Loucy (cell line): ENCODE results near the gene ISX.

Experiments
- H2AFZ ChIP-seq: fragments of 200-600 bp; sonication (generic); 2 replicates; pipeline ENCODE4 v1.6.0; 2016; ENCODE audit warnings: antibody characterized with exemption, mild to moderate bottlenecking, low read length, moderate library complexity
- H3F3A ChIP-seq: fragments of 200-600 bp; 2 replicates; pipeline ENCODE4 v1.6.0; 2016; ENCODE audit warnings: antibody characterized with exemption, low read depth, mild to moderate bottlenecking
- H3K27me3 ChIP-seq: fragments of 200-600 bp; sonication (generic); 2 replicates; pipeline ENCODE4 v1.6.1; 2014; ENCODE audit warnings: low read length, mild to moderate bottlenecking; ENCODE audit not compliant: insufficient read depth, poor library complexity, severe bottlenecking
- H3K36me3 ChIP-seq: fragments of 200-600 bp; sonication (generic); 2 replicates; pipeline ENCODE4 v1.6.1; 2016; ENCODE audit warnings: low read length; ENCODE audit not compliant: insufficient read depth
- H3K4me1 ChIP-seq: fragments of 200-600 bp; sonication (generic); 2 replicates; pipeline ENCODE4 v1.5.1; 2014; ENCODE audit warnings: low read length, mild to moderate bottlenecking; ENCODE audit not compliant: insufficient read depth, poor library complexity, severe bottlenecking
- H3K4me2 ChIP-seq: fragments of 200-600 bp; sonication (generic); 2 replicates; pipeline ENCODE4 v1.6.0; 2014; ENCODE audit warnings: antibody characterized with exemption, low read length, low read depth, mild to moderate bottlenecking; ENCODE audit not compliant: poor library complexity, severe bottlenecking
- H3K4me3 ChIP-seq: fragments of 200-600 bp; sonication (generic); 2 replicates; pipeline ENCODE4 v1.5.1; 2014; ENCODE audit warnings: low read length, mild to moderate bottlenecking, mixed read lengths; ENCODE audit not compliant: poor library complexity, severe bottlenecking
- H3K79me2 ChIP-seq: fragments of 200-600 bp; sonication (generic); 2 replicates; pipeline ENCODE4 v1.6.1; 2014; ENCODE audit warnings: low read length; ENCODE audit not compliant: insufficient read depth
- H3K9ac ChIP-seq: fragments of 200-600 bp; sonication (generic); 2 replicates; pipeline ENCODE4 v1.6.0; 2014; ENCODE audit warnings: mild to moderate bottlenecking, low read depth, low read length, moderate library complexity; ENCODE audit not compliant: poor library complexity, severe bottlenecking
- H3K9me2 ChIP-seq: fragments of 200-600 bp; sonication (generic); replicated peaks from 2 replicates; pipeline ENCODE4 v1.6.1; 2016; ENCODE audit warnings: low read depth, low read length, mixed read lengths
- H3K9me3 ChIP-seq: fragments of 200-600 bp; sonication (generic); 2 replicates; pipeline ENCODE4 v1.6.1; 2014; ENCODE audit warnings: mild to moderate bottlenecking, antibody characterized with exemption, low read length, low read depth; ENCODE audit not compliant: insufficient read depth
- H4K20me1 ChIP-seq: fragments of 200-600 bp; sonication (generic); 2 replicates; pipeline ENCODE4 v1.6.0; 2014; ENCODE audit warnings: antibody characterized with exemption, low read length, mild to moderate bottlenecking; ENCODE audit not compliant: insufficient read depth, poor library complexity, severe bottlenecking
- EZH2phosphoT487 ChIP-seq: fragments of 200-600 bp; IDR thresholded peaks from 2 replicates; pipeline ENCODE4 v1.6.1; 2018; ENCODE audit warnings: antibody characterized with exemption, mild to moderate bottlenecking, moderate library complexity, borderline replicate concordance
- TF ChIP-seq, protein P1 (sequence below): fragments of 200-600 bp; sonication (generic); conservative IDR thresholded peaks from 2 replicates; pipeline ENCODE4 v1.5.1; 2014; ENCODE audit warnings: mild to moderate bottlenecking, antibody characterized with exemption, low read length

Gene ISX

DNA sequence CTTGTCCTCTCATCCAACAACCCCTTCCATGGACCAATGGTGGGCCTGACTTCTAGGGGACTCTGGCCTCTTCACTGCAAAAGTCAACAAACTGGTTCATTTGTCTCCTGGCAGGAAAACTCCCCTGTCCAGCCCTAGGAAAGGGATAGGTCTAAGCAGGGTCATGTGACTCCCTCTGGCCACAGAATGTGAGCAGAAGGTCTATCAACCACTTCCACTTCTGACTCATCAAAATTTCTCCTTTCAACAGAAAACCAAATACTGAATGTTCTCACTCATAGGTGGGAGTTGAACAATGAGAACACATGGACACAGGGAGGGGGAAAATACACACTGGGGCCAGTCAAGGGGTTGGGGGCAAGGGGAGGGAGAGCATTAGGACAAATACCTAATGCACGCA lies 1.3 kb upstream of the ISX start:
- H3K9me2 ChIP-seq, result no peaks in the 10 kb centered on the region
- no peak overlapping the region for H2AFZ ChIP-seq
- no peaks in the 10 kb centered on the region for H3K4me1 ChIP-seq
- no peak overlapping the region for H3K4me3 ChIP-seq
- no peak overlapping the region for H3K4me2 ChIP-seq
- H3F3A ChIP-seq, result no peaks in the 10 kb centered on the region
- H3K27me3 ChIP-seq, result no peaks in the 10 kb centered on the region
- no peak for TF ChIP-seq EZH2phosphoT487
- TF ChIP-seq, protein P1, sequence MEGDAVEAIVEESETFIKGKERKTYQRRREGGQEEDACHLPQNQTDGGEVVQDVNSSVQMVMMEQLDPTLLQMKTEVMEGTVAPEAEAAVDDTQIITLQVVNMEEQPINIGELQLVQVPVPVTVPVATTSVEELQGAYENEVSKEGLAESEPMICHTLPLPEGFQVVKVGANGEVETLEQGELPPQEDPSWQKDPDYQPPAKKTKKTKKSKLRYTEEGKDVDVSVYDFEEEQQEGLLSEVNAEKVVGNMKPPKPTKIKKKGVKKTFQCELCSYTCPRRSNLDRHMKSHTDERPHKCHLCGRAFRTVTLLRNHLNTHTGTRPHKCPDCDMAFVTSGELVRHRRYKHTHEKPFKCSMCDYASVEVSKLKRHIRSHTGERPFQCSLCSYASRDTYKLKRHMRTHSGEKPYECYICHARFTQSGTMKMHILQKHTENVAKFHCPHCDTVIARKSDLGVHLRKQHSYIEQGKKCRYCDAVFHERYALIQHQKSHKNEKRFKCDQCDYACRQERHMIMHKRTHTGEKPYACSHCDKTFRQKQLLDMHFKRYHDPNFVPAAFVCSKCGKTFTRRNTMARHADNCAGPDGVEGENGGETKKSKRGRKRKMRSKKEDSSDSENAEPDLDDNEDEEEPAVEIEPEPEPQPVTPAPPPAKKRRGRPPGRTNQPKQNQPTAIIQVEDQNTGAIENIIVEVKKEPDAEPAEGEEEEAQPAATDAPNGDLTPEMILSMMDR, result no peak
- H3K9me3 ChIP-seq, result peaks cover 4% of the 10 kb centered on the region; the same call in 1 of the 2 replicates
- no peak overlapping the region for H3K9ac ChIP-seq
- H3K36me3 ChIP-seq, result no peaks in the 10 kb centered on the region
- H4K20me1 ChIP-seq, result no peaks in the 10 kb centered on the region
- H3K79me2 ChIP-seq, result no peaks in the 10 kb centered on the region

DNA sequence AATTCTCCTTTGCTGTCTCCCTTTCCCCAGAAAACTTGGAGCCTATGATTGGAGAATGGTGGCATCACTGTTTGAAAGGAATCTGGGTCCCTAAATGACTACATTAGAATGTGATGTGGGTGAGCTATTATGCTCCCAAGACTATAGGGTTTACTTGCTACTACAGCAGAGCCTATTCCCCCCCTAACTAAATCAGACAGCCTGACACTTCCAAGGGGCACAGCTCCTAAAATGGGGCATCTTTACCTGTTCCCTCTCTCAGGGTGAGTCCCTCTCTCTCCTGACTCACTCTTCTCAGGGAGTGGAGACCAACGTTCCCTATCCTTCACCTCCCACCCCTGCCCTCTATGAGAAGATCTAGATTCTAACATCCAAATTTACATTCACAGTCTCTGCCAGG lies 775 bp upstream of the ISX start:
- no peaks in the 10 kb centered on the region for H3K4me1 ChIP-seq
- H3K4me3 ChIP-seq, result no peak overlapping the region
- no peak overlapping the region for H3K4me2 ChIP-seq
- H3K27me3 ChIP-seq, result no peaks in the 10 kb centered on the region
- no peaks in the 10 kb centered on the region for H3K9me2 ChIP-seq
- H2AFZ ChIP-seq, result no peak overlapping the region
- H4K20me1 ChIP-seq, result no peaks in the 10 kb centered on the region
- no peak overlapping the region for H3K9ac ChIP-seq
- H3F3A ChIP-seq, result no peaks in the 10 kb centered on the region
- TF ChIP-seq EZH2phosphoT487, result no peak
- TF ChIP-seq, protein P1, result no peak
- H3K9me3 ChIP-seq, result peaks cover 4% of the 10 kb centered on the region; the same call in 1 of the 2 replicates
- H3K36me3 ChIP-seq, result no peaks in the 10 kb centered on the region
- H3K79me2 ChIP-seq, result no peaks in the 10 kb centered on the region

DNA sequence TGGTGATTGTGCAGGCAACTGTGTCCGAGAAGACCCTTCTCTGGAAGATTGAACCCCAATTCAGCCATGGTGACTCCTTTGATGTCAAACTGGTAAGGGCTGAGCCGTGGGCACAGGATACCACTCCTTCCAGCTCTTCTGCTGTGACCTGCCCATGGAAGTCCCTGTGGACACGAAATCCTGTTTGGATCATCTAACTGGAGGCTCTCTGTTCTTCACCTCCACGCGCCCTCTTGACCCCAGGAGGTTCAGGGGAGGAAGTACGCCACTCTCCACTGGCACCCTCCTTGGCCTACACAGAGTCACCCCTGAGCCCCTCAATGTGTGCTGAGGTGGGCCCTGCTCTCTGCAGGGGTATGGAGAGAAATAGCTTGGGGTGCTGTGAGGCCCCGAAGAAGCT lies 810 bp downstream of the ISX start:
- H3K36me3 ChIP-seq, result no peaks in the 10 kb centered on the region
- H3K9ac ChIP-seq, result no peak overlapping the region
- H3K27me3 ChIP-seq, result no peaks in the 10 kb centered on the region
- no peak overlapping the region for H3K4me2 ChIP-seq
- H4K20me1 ChIP-seq, result no peaks in the 10 kb centered on the region
- no peaks in the 10 kb centered on the region for H3F3A ChIP-seq
- no peak overlapping the region for H2AFZ ChIP-seq
- H3K4me1 ChIP-seq, result no peaks in the 10 kb centered on the region
- no peak for TF ChIP-seq EZH2phosphoT487
- TF ChIP-seq, protein P1, result no peak
- H3K79me2 ChIP-seq, result no peaks in the 10 kb centered on the region
- H3K9me3 ChIP-seq, result peaks cover 4% of the 10 kb centered on the region; the same call in 1 of the 2 replicates
- no peak overlapping the region for H3K4me3 ChIP-seq
- no peaks in the 10 kb centered on the region for H3K9me2 ChIP-seq
